ENCODE results near the gene TIMM50.

Gene TIMM50

GRCh38 chr19:39531834-39532232 is 51.2 kb downstream of the TIMM50 start:
- Histone ChIP-seq H3K27me3 (ENCODE audit: control insufficient read depth in 1 of 2, insufficient read depth in 2 of 2, low read length in 2 of 2) (no peaks in the 10 kb centered on the region), H3K4me1 (ENCODE audit: control insufficient read depth in 1 of 2, insufficient read depth in 2 of 2, low read length in 2 of 2) (peaks cover 0 to 9% of the 10 kb centered on the region in 2 donors), H3K4me3 (ENCODE audit: low read depth in 1 of 2, low read length in 2 of 2) (peak overlapping the region; percentile 78 to 80), H3K36me3 (ENCODE audit: control insufficient read depth in 1 of 2, insufficient read depth in 2 of 2, low read length in 2 of 2) (no peaks in the 10 kb centered on the region), H3K27ac (ENCODE audit: low read depth, low read length) (no peak overlapping the region), H3K9ac (ENCODE audit: low read depth in 1 of 2, low read length in 2 of 2) (peak overlapping the region; percentile 61 to 69), H3K9me3 (ENCODE audit: control insufficient read depth in 1 of 2, low read length in 2 of 2) (no peaks in the 10 kb centered on the region)

DNA sequence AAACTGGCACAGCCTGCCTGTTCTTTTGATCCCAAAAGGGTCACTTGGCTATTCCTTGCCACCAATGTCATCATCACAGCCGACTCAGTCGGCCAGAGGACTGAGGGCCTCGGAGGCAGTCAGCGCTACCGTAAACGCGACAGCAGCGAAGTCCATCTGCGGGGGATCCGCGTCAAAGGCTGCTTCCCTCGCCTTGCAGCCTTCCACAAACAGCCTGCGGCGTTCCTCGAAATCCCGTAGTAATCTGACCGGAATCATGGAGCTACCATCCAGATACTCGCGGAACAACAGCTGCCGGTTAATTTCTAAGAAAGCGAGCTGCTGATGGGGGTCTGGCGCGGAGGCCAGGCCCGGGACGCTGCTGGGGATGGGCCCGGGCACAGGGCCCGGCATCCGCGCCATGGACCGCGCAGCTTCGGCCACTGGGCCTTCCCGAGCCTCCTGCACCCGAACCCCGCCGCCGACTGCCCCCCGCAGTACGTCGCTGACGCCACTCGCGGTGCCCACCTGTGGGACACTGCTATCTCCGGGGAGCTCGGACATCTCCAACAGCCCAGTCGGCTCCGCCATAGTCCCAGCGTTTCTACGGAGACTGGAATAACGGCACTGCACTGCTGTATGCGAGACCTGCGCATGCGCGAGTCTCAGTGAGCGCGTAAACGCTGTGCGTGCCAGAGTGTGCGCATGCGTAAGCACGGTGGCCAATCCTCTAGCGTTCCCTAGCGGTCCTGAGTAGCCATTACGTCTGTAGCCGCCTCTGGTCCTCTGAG is 51.8 kb downstream of the TIMM50 start, which contains the start of gene EID2B:
Gene EID2B (minus strand): TSS at position 620 of the 770 bp plus-strand sequence. CDS start 50 bp downstream, at position 570.
- H3K4me3 ChIP-seq (ENCODE audit: low read depth in 1 of 2, low read length in 2 of 2), result peak within 1 kb of the TSS; percentile 78 to 80
- H3K36me3 ChIP-seq (ENCODE audit: control insufficient read depth in 1 of 2, insufficient read depth in 2 of 2, low read length in 2 of 2), result no peaks in the 10 kb centered on the region
- H3K9me3 ChIP-seq (ENCODE audit: control insufficient read depth in 1 of 2, low read length in 2 of 2), result no peaks in the 10 kb centered on the region
- H3K27ac ChIP-seq (ENCODE audit: low read depth, low read length), result peak within 1 kb of the TSS; percentile 58
- no peaks in the 10 kb centered on the region for H3K27me3 ChIP-seq (ENCODE audit: control insufficient read depth in 1 of 2, insufficient read depth in 2 of 2, low read length in 2 of 2)
- H3K4me1 ChIP-seq (ENCODE audit: control insufficient read depth in 1 of 2, insufficient read depth in 2 of 2, low read length in 2 of 2), result peaks cover 0 to 9% of the 10 kb centered on the region in 2 donors
- H3K9ac ChIP-seq (ENCODE audit: low read depth in 1 of 2, low read length in 2 of 2), result peak within 1 kb of the TSS; percentile 61 to 69

- peak overlapping the region; percentile 78 to 80 for H3K4me3 ChIP-seq (ENCODE audit: low read depth in 1 of 2, low read length in 2 of 2)
- no peaks in the 10 kb centered on the region for H3K27me3 ChIP-seq (ENCODE audit: control insufficient read depth in 1 of 2, insufficient read depth in 2 of 2, low read length in 2 of 2)
- H3K4me1 ChIP-seq (ENCODE audit: control insufficient read depth in 1 of 2, insufficient read depth in 2 of 2, low read length in 2 of 2), result peaks cover 0 to 9% of the 10 kb centered on the region in 2 donors
- H3K9me3 ChIP-seq (ENCODE audit: control insufficient read depth in 1 of 2, low read length in 2 of 2), result no peaks in the 10 kb centered on the region
- H3K9ac ChIP-seq (ENCODE audit: low read depth in 1 of 2, low read length in 2 of 2), result peak overlapping the region in 1 of 2 donors; percentile 61
- no peaks in the 10 kb centered on the region for H3K36me3 ChIP-seq (ENCODE audit: control insufficient read depth in 1 of 2, insufficient read depth in 2 of 2, low read length in 2 of 2)
- H3K27ac ChIP-seq (ENCODE audit: low read depth, low read length), result no peak overlapping the region
These were observed 52.4 kb downstream of the TIMM50 start for GRCh38 chr19:39533003-39533512.

DNA sequence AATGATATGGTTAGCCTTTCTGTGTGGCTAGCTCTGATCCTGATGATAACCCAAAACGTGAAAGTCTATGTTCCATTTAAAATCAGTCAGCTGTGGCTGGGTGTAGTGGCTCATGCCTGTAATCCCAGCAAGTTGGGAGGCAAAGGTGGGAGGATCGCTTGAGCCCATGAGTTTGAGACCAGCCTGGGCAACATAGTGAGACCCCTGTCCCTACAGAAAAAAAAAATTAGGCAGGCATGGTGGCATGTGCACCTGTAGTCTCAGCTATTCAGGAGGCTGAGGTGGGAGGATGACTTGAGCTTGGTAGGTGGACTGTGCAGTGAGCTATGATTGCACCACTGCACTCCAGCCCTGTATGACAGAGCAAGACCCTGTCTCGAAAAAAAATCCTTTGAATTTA is 53.2 kb downstream of the TIMM50 start:
- H3K27ac ChIP-seq (ENCODE audit: low read depth, low read length), result no peak overlapping the region
- no peaks in the 10 kb centered on the region for H3K36me3 ChIP-seq (ENCODE audit: control insufficient read depth in 1 of 2, insufficient read depth in 2 of 2, low read length in 2 of 2)
- no peak overlapping the region for H3K9ac ChIP-seq (ENCODE audit: low read depth in 1 of 2, low read length in 2 of 2)
- H3K27me3 ChIP-seq (ENCODE audit: control insufficient read depth in 1 of 2, insufficient read depth in 2 of 2, low read length in 2 of 2), result no peaks in the 10 kb centered on the region
- peaks cover 1 to 14% of the 10 kb centered on the region in 2 donors for H3K4me1 ChIP-seq (ENCODE audit: control insufficient read depth in 1 of 2, insufficient read depth in 2 of 2, low read length in 2 of 2)
- H3K4me3 ChIP-seq (ENCODE audit: low read depth in 1 of 2, low read length in 2 of 2), result no peak overlapping the region
- no peaks in the 10 kb centered on the region for H3K9me3 ChIP-seq (ENCODE audit: control insufficient read depth in 1 of 2, low read length in 2 of 2)

GRCh38 chr19:39539165-39539517 is 58.5 kb downstream of the TIMM50 start:
- H3K9me3 ChIP-seq (ENCODE audit: control insufficient read depth in 1 of 2, low read length in 2 of 2), result no peaks in the 10 kb centered on the region
- H3K36me3 ChIP-seq (ENCODE audit: control insufficient read depth in 1 of 2, insufficient read depth in 2 of 2, low read length in 2 of 2), result no peaks in the 10 kb centered on the region
- peak overlapping the region; percentile 85 to 87 for H3K9ac ChIP-seq (ENCODE audit: low read depth in 1 of 2, low read length in 2 of 2)
- peaks cover 0 to 3% of the 10 kb centered on the region in 2 donors for H3K27me3 ChIP-seq (ENCODE audit: control insufficient read depth in 1 of 2, insufficient read depth in 2 of 2, low read length in 2 of 2)
- peak overlapping the region; percentile 88 to 91 for H3K4me3 ChIP-seq (ENCODE audit: low read depth in 1 of 2, low read length in 2 of 2)
- H3K4me1 ChIP-seq (ENCODE audit: control insufficient read depth in 1 of 2, insufficient read depth in 2 of 2, low read length in 2 of 2), result peaks cover 6 to 17% of the 10 kb centered on the region in 2 donors
- peak overlapping the region; percentile 86 for H3K27ac ChIP-seq (ENCODE audit: low read depth, low read length)

DNA sequence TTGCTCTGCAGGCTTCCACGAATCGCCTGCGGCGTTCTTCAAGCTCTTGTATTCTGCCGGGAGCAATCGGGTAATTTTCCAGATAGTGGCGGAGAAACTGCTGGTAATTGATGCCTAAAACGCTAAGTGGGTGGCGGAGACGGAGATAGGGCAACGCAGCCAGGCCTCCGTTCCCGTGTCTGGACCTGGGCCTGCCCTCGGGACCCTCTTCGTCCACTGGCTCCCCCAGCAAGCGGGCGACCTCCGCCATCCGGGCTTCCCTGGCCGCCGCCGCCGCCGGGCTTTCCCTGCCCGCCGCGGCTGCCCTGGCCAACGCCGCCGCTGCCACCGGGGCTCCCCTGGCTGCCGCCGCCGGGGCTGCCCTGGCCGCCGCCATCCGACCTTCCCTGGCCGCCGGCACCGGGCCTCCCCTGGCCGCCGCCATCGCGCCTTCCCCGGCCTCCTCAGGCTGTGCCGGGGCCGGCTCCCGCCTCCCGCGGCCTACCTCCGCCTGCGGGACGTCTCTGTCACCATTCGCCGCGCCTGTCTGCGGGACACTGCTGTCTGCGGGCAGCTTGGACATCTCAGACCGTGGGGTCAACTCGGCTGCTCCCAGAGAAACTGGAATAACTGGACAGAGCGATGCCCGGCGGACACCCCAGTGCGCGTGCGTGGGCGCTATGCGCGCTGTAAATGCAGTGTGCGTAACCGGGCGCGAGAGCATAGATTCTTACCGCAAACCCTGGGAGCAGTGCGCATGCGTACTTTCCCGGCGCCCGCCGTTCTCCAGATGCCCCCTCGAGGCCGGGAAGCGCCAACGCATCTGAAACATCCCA is 59.1 kb downstream of the TIMM50 start, which contains the start of gene EID2:
Gene EID2 (minus strand): TSS at position 644 of the 815 bp plus-strand sequence. CDS start 82 bp downstream, at position 562.
- H3K9ac ChIP-seq (ENCODE audit: low read depth in 1 of 2, low read length in 2 of 2), result peak within 1 kb of the TSS; percentile 85 to 90
- peak within 1 kb of the TSS; percentile 88 to 91 for H3K4me3 ChIP-seq (ENCODE audit: low read depth in 1 of 2, low read length in 2 of 2)
- peaks cover 6 to 17% of the 10 kb centered on the region in 2 donors for H3K4me1 ChIP-seq (ENCODE audit: control insufficient read depth in 1 of 2, insufficient read depth in 2 of 2, low read length in 2 of 2)
- no peaks in the 10 kb centered on the region for H3K9me3 ChIP-seq (ENCODE audit: control insufficient read depth in 1 of 2, low read length in 2 of 2)
- H3K27me3 ChIP-seq (ENCODE audit: control insufficient read depth in 1 of 2, insufficient read depth in 2 of 2, low read length in 2 of 2), result peaks cover 0 to 4% of the 10 kb centered on the region in 2 donors
- H3K36me3 ChIP-seq (ENCODE audit: control insufficient read depth in 1 of 2, insufficient read depth in 2 of 2, low read length in 2 of 2), result no peaks in the 10 kb centered on the region
- H3K27ac ChIP-seq (ENCODE audit: low read depth, low read length), result peak within 1 kb of the TSS; percentile 86

DNA sequence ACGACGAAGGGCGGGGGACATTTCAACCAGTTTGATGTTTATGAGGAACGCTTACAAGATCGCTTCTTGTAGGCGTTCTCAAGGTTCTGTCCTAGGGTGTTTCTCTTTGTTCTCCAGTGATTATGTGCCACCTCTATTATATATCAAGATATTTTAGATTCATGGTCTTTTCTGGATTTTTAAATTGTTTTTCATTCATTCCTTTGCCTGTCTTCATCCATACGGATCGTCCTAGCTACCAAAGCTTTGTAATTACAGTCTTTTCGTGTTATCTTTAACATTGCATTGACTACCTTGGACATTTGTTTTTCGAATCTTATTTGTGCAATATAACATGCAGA is 59.7 kb downstream of the TIMM50 start:
- H3K27ac ChIP-seq (ENCODE audit: low read depth, low read length), result no peak overlapping the region
- no peaks in the 10 kb centered on the region for H3K9me3 ChIP-seq (ENCODE audit: control insufficient read depth in 1 of 2, low read length in 2 of 2)
- no peaks in the 10 kb centered on the region for H3K36me3 ChIP-seq (ENCODE audit: control insufficient read depth in 1 of 2, insufficient read depth in 2 of 2, low read length in 2 of 2)
- peaks cover 6 to 17% of the 10 kb centered on the region in 2 donors for H3K4me1 ChIP-seq (ENCODE audit: control insufficient read depth in 1 of 2, insufficient read depth in 2 of 2, low read length in 2 of 2)
- peak overlapping the region in 1 of 2 donors; percentile 90 for H3K9ac ChIP-seq (ENCODE audit: low read depth in 1 of 2, low read length in 2 of 2)
- H3K4me3 ChIP-seq (ENCODE audit: low read depth in 1 of 2, low read length in 2 of 2), result peak overlapping the region in 1 of 2 donors; percentile 91
- H3K27me3 ChIP-seq (ENCODE audit: control insufficient read depth in 1 of 2, insufficient read depth in 2 of 2, low read length in 2 of 2), result peaks cover 0 to 4% of the 10 kb centered on the region in 2 donors
